Neutrophil (primary cell): ENCODE data around the gene BOD1L1.

Experiments
- H3K27ac ChIP-seq: fragments of 200-600 bp; sonication (generic); 2 replicates; pipeline ENCODE4 v1.5.1; 2016; ENCODE audit warnings: mild to moderate bottlenecking, moderate library complexity
- H3K27me3 ChIP-seq: fragments of 200-600 bp; sonication (generic); 2 replicates; pipeline ENCODE4 v1.6.0; 2016; ENCODE audit warnings: mild to moderate bottlenecking
- H3K36me3 ChIP-seq: fragments of 200-600 bp; sonication (generic); 2 replicates; pipeline ENCODE4 v1.5.1; 2017
- H3K4me1 ChIP-seq, 2 experiments: fragments of 200-600 bp in 1 of 2; sonication (generic) in 1 of 2; 1 replicate in 1 of 2; 2 replicates in 1 of 2; pipeline versions ENCODE4 v1.5.1 to v1.6.1; 2013 to 2016; ENCODE audit warnings: low read depth in 1 of 2, low read length in 1 of 2, mild to moderate bottlenecking in 1 of 2, moderate library complexity in 1 of 2; ENCODE audit not compliant: control insufficient read depth in 1 of 2, insufficient read depth in 1 of 2
- H3K4me3 ChIP-seq, 2 experiments: fragments of 200-600 bp in 1 of 2; sonication (generic) in 1 of 2; 1 replicate in 1 of 2; 2 replicates in 1 of 2; pipeline ENCODE4 v1.5.1; 2013 to 2016; ENCODE audit warnings: low read depth in 1 of 2, low read length in 1 of 2, mild to moderate bottlenecking in 1 of 2, moderate library complexity in 1 of 2
- H3K9me3 ChIP-seq: fragments of 200-600 bp; sonication (generic); 2 replicates; pipeline ENCODE4 v1.5.1; 2016
- CTCF ChIP-seq: fragments of 200-600 bp; sonication (generic); IDR thresholded peaks from 2 replicates; pipeline ENCODE4 v1.5.1; 2016; ENCODE audit warnings: antibody characterized with exemption

Gene BOD1L1

DNA sequence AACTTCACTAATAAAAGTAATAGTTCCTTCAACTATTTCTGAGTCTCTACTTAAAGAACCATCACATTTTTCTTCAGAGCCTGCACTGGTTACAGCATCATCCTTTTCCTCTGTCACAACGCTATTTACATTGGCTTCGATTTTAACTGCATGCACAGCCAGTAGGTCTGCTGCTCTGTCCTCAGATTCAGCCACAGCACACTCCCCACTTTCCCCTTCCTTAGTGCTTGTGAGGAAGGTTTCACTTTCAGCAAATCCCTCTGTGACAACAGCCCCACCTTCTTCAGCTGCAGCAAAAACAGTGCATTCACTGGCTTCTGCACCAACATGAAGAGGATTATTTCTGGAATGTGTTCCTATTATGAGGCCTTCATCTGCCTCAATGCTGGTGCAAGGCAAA, 25.7 kb downstream of the BOD1L1 start:
- Histone ChIP-seq H3K27me3 (no peaks in the 10 kb centered on the region), H3K4me3 (no peak overlapping the region), H3K4me1 (peaks cover 18 to 26% of the 10 kb centered on the region in 2 experiments), H3K36me3 (peaks cover 85% of the 10 kb centered on the region), H3K9me3 (no peaks in the 10 kb centered on the region), H3K27ac (peak overlapping the region; percentile 85)
- no peak for TF ChIP-seq CTCF

- Histone ChIP-seq H3K27me3 (no peaks in the 10 kb centered on the region), H3K27ac (peak overlapping the region; percentile 85), H3K9me3 (no peaks in the 10 kb centered on the region), H3K36me3 (peaks cover 85% of the 10 kb centered on the region), H3K4me3 (peak overlapping the region in 1 of 2 experiments; percentile 6), H3K4me1 (peaks cover 18 to 26% of the 10 kb centered on the region in 2 experiments)
- peak; percentile 16 for TF ChIP-seq CTCF
Observed at GRCh38 chr4:13601048-13601447, 26.5 kb downstream of the BOD1L1 start.

- no peak for TF ChIP-seq CTCF
- no peaks in the 10 kb centered on the region for H3K27me3 ChIP-seq
- H3K36me3 ChIP-seq: peaks cover 85% of the 10 kb centered on the region
Observed at GRCh38 chr4:13599159-13599558, 28.4 kb downstream of the BOD1L1 start.

DNA sequence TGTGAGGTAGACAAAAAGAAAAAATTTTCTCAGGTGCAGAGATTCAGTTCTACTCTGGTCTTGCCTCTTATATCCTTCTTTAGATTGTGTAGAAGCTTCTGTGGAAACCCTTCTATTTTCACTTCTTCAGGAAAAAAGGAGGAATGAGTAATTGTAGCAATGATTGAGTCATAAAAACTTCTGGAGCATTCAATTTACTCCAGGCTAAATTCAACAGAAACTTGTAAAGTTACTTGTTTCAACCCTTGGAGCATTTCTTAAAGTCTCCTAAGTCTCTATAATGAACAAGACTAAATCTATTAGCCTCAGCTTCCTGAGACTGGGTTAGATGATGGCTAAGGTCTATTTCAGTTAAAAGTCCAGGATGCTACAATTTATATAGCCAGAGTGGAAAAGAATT, 29.9 kb downstream of the BOD1L1 start:
- Histone ChIP-seq H3K4me3 (no peak overlapping the region), H3K27ac (peak overlapping the region; percentile 10), H3K36me3 (peaks cover 85% of the 10 kb centered on the region), H3K27me3 (no peaks in the 10 kb centered on the region), H3K4me1 (peaks cover 18 to 25% of the 10 kb centered on the region in 2 experiments), H3K9me3 (no peaks in the 10 kb centered on the region)
- TF ChIP-seq CTCF: no peak

More at GRCh38 chr4:13599159-13599558, 28.4 kb downstream of the BOD1L1 start:
- Histone ChIP-seq H3K4me3 (no peak overlapping the region), H3K9me3 (no peaks in the 10 kb centered on the region), H3K27ac (peak overlapping the region; percentile 23), H3K4me1 (peaks cover 18 to 26% of the 10 kb centered on the region in 2 experiments)

DNA sequence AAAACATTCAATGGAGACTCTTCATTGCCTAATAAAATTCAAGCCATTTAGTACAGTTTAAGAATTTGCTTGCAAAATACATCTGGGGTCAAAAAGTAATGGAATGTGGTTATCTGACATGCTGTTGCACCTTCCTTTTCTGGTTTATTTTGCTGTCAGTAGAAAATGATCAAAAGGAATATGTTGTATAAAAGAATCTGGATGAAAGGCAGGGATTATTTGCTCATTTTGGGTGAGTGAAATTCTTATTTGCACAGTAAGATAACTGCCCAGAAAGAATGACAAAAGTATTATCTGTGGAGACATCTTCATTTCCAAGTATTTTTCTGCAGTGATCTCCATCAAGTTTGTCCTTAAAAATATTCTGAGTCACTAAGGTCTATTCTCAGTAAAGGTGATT, 30.4 kb downstream of the BOD1L1 start:
- TF ChIP-seq CTCF: no peak
- Histone ChIP-seq H3K4me3 (no peak overlapping the region), H3K4me1 (peaks cover 18 to 21% of the 10 kb centered on the region in 2 experiments), H3K27ac (peak overlapping the region; percentile 10), H3K36me3 (peaks cover 85% of the 10 kb centered on the region), H3K9me3 (no peaks in the 10 kb centered on the region), H3K27me3 (no peaks in the 10 kb centered on the region)

- Histone ChIP-seq H3K36me3 (peaks cover 100% of the 10 kb centered on the region), H3K27ac (no peak overlapping the region), H3K27me3 (no peaks in the 10 kb centered on the region), H3K9me3 (no peaks in the 10 kb centered on the region), H3K4me1 (no peaks in the 10 kb centered on the region), H3K4me3 (no peak overlapping the region)
- TF ChIP-seq CTCF: no peak
Observed at GRCh38 chr4:13592220-13592619, 35.3 kb downstream of the BOD1L1 start.
